Measurements from ENCODE around the gene TSPAN33.
"Not testable (repeated sequence)": the region's sequence is repeated elsewhere in the genome, so short reads cannot be mapped to it uniquely, and the experiment has no call there.

Gene TSPAN33

GRCh38 chr7:129170441-129171021, 26.0 kb downstream of the TSPAN33 start:
- DNase-seq: no peak

GRCh38 chr7:129173861-129174260, 29.4 kb downstream of the TSPAN33 start:
- DNase-seq: not testable (repeated sequence)

GRCh38 chr7:129176916-129177710, 32.6 kb downstream of the TSPAN33 start:
- no peak for DNase-seq

GRCh38 chr7:129184981-129185670, 40.6 kb downstream of the TSPAN33 start:
- DNase-seq: no peak

GRCh38 chr7:129186749-129187260, 42.3 kb downstream of the TSPAN33 start:
- no peak for DNase-seq

- no peak for DNase-seq
Measured at GRCh38 chr7:129187681-129188371, 43.3 kb downstream of the TSPAN33 start.

GRCh38 chr7:129188372-129188891, 43.9 kb downstream of the TSPAN33 start, which contains the start of gene SMO:
SMO (plus strand) TSS chr7:129188633; CDS start chr7:129189152, 519 bp downstream.
- DNase-seq: no peak

GRCh38 chr7:129188892-129189660, 44.6 kb downstream of the TSPAN33 start:
- no peak for DNase-seq

- no peak for DNase-seq
Measured at GRCh38 chr7:129189661-129190310, 45.3 kb downstream of the TSPAN33 start.

- no peak for DNase-seq
Measured at GRCh38 chr7:129191272-129191671, 46.8 kb downstream of the TSPAN33 start.

GRCh38 chr7:129193892-129194291, 49.4 kb downstream of the TSPAN33 start:
- DNase-seq: no peak

- DNase-seq: no peak
Measured at GRCh38 chr7:129197771-129198170, 53.3 kb downstream of the TSPAN33 start.

- DNase-seq: no peak
Measured at GRCh38 chr7:129199406-129199805, 54.9 kb downstream of the TSPAN33 start.

GRCh38 chr7:129202058-129202777, 57.7 kb downstream of the TSPAN33 start:
- no peak for DNase-seq

GRCh38 chr7:129203050-129203741, 58.7 kb downstream of the TSPAN33 start:
- DNase-seq: no peak

GRCh38 chr7:129205126-129205818, 60.8 kb downstream of the TSPAN33 start:
- no peak for DNase-seq

- no peak for DNase-seq
Measured at GRCh38 chr7:129205987-129206785, 61.7 kb downstream of the TSPAN33 start.

- DNase-seq: no peak
Measured at GRCh38 chr7:129208667-129209066, 64.2 kb downstream of the TSPAN33 start.

Measured in CD4-positive, alpha-beta T cell treated with Interleukin-21 for 1 hour (primary cell).